Measurements from ENCODE around the gene METTL24. TPM values are rescaled to one million over a fixed set of nuclear protein-coding genes. Genes with fewer than 3 reads are reported as not detected.

METTL24 gene
- total RNA-seq, 1 donor from 2014 or later, result 3.6 TPM

- TF ChIP-seq, protein P1, sequence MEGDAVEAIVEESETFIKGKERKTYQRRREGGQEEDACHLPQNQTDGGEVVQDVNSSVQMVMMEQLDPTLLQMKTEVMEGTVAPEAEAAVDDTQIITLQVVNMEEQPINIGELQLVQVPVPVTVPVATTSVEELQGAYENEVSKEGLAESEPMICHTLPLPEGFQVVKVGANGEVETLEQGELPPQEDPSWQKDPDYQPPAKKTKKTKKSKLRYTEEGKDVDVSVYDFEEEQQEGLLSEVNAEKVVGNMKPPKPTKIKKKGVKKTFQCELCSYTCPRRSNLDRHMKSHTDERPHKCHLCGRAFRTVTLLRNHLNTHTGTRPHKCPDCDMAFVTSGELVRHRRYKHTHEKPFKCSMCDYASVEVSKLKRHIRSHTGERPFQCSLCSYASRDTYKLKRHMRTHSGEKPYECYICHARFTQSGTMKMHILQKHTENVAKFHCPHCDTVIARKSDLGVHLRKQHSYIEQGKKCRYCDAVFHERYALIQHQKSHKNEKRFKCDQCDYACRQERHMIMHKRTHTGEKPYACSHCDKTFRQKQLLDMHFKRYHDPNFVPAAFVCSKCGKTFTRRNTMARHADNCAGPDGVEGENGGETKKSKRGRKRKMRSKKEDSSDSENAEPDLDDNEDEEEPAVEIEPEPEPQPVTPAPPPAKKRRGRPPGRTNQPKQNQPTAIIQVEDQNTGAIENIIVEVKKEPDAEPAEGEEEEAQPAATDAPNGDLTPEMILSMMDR (conservative IDR thresholded peaks at IDR 0.05), result no peak
- no peak for DNase-seq (ENCODE audit: low read depth, low spot score)
- no peaks in the 10 kb centered on the region for H3K36me3 Mint-ChIP-seq (ENCODE audit: low read depth)
- H3K4me1 Mint-ChIP-seq, result peaks cover 16% of the 10 kb centered on the region
- no peaks in the 10 kb centered on the region for H3K9me3 Mint-ChIP-seq
- H3K4me3 Mint-ChIP-seq, result no peak overlapping the region
- no peak overlapping the region for H3K27ac Mint-ChIP-seq (ENCODE audit: unreplicated experiment)
- H3K27me3 Mint-ChIP-seq (ENCODE audit: low read depth), result no peaks in the 10 kb centered on the region
Measured at GRCh38 chr6:110337486-110337885, 20.7 kb downstream of the METTL24 start.

DNA sequence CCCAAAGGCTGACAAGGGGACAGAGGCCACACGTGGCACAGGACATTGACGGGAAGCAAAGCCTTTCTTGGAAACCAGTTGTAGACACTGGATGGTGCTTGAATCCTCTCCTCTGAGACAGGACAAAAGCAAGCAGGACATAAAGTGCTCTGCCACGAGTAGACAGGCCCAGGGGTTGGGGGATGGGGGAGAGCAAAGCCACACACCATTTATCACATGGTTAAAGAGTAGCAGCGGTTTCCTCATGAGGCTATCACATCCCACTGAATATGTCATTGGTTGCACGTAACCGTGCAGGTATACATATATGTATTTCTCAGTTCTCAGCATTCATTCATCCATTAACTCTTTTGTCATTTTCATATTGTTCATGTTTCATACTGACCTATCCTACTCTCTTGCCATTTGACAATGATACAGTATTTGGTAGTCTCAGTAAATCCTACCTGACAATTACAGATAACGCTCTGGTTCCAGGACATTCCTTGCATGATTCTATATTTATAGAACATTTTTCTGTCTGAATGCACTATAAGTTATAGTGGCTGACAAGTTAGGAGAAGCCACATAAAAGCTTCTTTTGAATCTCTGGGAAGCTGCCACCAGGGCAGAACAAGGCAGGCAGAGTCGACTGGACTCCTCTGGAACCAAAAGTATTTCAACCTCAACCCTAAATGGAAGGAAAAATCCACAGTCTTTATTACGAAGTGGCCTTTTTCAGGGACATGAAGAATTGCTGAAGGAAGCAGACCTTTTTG is 23.5 kb downstream of the METTL24 start:
- H3K4me3 Mint-ChIP-seq, result no peak overlapping the region
- no peaks in the 10 kb centered on the region for H3K27me3 Mint-ChIP-seq (ENCODE audit: low read depth)
- no peaks in the 10 kb centered on the region for H3K36me3 Mint-ChIP-seq (ENCODE audit: low read depth)
- DNase-seq (ENCODE audit: low read depth, low spot score), result no peak
- H3K27ac Mint-ChIP-seq (ENCODE audit: unreplicated experiment), result no peak overlapping the region
- H3K9me3 Mint-ChIP-seq, result no peaks in the 10 kb centered on the region
- TF ChIP-seq, protein P1 (conservative IDR thresholded peaks at IDR 0.05), result no peak
- peaks cover 10% of the 10 kb centered on the region for H3K4me1 Mint-ChIP-seq

DNA sequence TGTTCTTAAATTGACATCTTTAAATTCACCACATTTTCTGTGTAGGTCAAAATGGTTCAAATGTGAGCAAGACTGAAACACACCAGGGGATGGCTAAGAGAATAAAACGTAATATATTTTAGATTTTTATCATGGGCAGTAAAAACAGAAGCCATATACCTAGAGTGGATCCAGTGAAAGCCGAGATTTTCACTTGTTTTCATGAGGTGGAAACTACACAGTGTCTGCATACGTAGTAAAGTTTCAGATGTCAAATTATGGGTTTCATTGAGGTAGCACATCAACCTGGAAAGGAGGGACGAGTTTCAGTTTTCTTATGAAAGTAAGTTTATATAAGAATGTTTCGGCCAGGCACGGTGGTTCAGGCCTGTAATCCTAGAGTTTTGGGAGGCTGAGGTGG is 25.9 kb downstream of the METTL24 start:
- no peak overlapping the region for H3K4me3 Mint-ChIP-seq
- no peaks in the 10 kb centered on the region for H3K27me3 Mint-ChIP-seq (ENCODE audit: low read depth)
- H3K4me1 Mint-ChIP-seq, result peaks cover 28% of the 10 kb centered on the region
- DNase-seq (ENCODE audit: low read depth, low spot score), result no peak
- TF ChIP-seq, protein P1 (conservative IDR thresholded peaks at IDR 0.05), result no peak
- H3K27ac Mint-ChIP-seq (ENCODE audit: unreplicated experiment), result no peak overlapping the region
- no peaks in the 10 kb centered on the region for H3K9me3 Mint-ChIP-seq
- no peaks in the 10 kb centered on the region for H3K36me3 Mint-ChIP-seq (ENCODE audit: low read depth)

DNA sequence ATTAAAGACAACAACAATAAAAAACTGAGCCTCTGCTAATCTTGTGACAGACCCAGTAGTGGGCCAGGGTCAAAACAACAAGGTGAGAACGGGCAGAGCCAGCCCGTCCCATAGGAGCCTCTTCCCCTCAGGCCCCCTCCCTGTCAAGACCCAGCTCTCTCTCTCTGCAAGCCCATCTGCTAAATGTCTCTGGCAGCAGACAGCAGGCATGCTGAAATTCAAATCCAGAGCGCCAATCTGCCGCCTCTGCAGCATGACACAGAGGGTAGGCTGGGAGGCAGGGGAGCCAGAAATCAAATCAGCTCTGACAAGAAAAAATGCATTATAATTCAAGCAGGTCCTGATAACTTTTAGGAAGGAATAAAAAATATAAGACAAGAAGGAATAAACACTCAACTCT is 26.3 kb downstream of the METTL24 start:
- TF ChIP-seq, protein P1 (conservative IDR thresholded peaks at IDR 0.05), result no peak
- H3K27me3 Mint-ChIP-seq (ENCODE audit: low read depth), result no peaks in the 10 kb centered on the region
- H3K4me3 Mint-ChIP-seq, result no peak overlapping the region
- no peaks in the 10 kb centered on the region for H3K9me3 Mint-ChIP-seq
- no peak overlapping the region for H3K27ac Mint-ChIP-seq (ENCODE audit: unreplicated experiment)
- H3K4me1 Mint-ChIP-seq, result peaks cover 28% of the 10 kb centered on the region
- no peak for DNase-seq (ENCODE audit: low read depth, low spot score)
- H3K36me3 Mint-ChIP-seq (ENCODE audit: low read depth), result no peaks in the 10 kb centered on the region

DNA sequence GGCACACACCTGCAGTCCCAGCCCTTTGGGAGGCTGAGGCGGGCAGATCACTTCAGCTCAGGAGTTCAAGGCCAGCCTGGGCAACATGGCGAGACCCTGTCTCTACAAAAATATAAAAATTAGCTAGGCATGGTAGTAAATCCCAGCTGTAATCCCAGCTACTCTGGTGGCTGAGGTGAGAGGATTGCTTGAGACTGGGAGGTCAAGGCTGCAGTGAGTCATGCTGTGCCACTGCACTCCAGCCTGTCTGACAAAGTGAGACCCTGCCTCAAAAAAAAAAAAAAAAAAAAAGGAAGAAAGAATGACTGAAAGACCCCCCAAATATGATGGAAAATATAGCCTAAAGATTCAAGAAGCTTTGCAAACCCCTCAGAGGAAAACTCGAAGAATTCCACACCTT is 26.8 kb downstream of the METTL24 start:
- Mint-ChIP-seq H3K27me3 (ENCODE audit: low read depth) (no peaks in the 10 kb centered on the region), H3K36me3 (ENCODE audit: low read depth) (no peaks in the 10 kb centered on the region), H3K27ac (ENCODE audit: unreplicated experiment) (no peak overlapping the region), H3K4me1 (peaks cover 28% of the 10 kb centered on the region), H3K9me3 (no peaks in the 10 kb centered on the region), H3K4me3 (no peak overlapping the region)
- TF ChIP-seq, protein P1 (conservative IDR thresholded peaks at IDR 0.05), result no peak
- no peak for DNase-seq (ENCODE audit: low read depth, low spot score)

Measured in neural crest cell (in vitro differentiated cells).